Central memory CD4-positive, alpha-beta T cell (primary cell): ENCODE measurements around the gene SIGMAR1.

Source experiments
- DNase-seq: peaks from one replicate; pipeline ENCODE4 v3.0.0; 2022
- total RNA-seq, 3 experiments: gene quantifications; one replicate each; lab custom pipeline; 2026; lab: John Stamatoyannopoulos, UW

The SIGMAR1 gene
- 38.6 to 111 (median 64.5) reads per million in 3 experiments for total RNA-seq

GRCh38 chr9:34637356-34638137 lies at the start of gene SIGMAR1:
TSS of gene SIGMAR1 (minus strand) at chr9:34637787. CDS start at chr9:34637697, 90 bp downstream.
- peak; percentile 91 for DNase-seq

- no peak for DNase-seq
Observed at GRCh38 chr9:34686732-34687131, 49.1 kb upstream of the SIGMAR1 start.

GRCh38 chr9:34686231-34686630 lies 48.6 kb upstream of the SIGMAR1 start:
- DNase-seq: no peak

GRCh38 chr9:34685591-34685990 lies 48.0 kb upstream of the SIGMAR1 start:
- no peak for DNase-seq

GRCh38 chr9:34684816-34685215 lies 47.2 kb upstream of the SIGMAR1 start:
- DNase-seq: no peak

DNA sequence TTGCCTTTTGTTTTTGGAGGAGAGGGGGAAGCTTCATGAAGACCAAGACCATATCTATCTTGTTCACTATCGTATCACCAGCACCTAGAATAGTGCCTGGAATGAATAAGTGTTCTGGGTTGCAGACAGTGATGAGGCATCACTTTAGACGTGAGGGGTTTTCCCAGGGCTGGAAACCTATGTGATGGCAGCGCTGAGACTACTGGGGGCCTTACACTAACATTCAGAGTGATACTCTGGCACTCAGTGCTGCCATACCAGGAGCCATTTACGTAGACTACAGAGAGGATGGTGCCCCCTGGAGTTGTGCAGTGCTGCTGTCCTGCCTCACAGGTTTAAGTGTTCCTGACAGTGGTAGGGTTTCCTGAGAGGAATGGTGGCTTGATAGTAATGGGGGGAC lies 46.6 kb upstream of the SIGMAR1 start:
- no peak for DNase-seq

- no peak for DNase-seq
Observed at GRCh38 chr9:34675869-34676268, 38.3 kb upstream of the SIGMAR1 start.

DNA sequence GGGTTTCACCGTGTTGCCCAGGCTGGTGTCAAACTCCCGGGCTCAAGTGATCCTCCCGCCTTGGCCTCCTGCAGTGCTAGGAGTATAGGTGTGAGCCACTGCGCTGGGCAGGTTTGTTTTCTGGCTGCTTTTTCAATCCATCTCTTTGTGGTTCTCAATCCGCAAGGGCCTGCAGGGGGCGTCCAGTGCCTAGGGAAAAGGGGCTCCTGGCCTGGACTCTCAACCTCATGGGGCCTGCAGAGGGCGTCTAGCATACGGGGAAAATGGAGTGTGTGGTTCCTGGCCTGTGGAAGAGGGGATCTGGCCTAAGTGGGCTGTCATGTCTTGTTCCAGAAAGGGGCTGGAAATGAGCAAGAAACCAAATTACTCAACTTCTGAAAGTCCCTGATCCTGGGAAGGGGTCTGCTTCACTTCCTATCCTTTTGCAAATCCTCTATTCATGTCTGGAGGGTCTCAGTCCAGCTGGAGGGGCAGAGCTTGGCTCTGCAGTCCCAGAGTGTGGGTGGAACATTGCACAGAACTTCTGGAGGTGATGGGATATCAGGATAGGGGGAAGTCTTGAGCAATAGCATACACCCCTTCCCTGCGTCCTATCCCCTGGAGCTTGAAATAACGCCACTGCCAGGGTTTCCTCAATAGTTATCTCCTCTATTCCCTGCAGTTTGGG lies 37.6 kb upstream of the SIGMAR1 start:
- DNase-seq: no peak

DNA sequence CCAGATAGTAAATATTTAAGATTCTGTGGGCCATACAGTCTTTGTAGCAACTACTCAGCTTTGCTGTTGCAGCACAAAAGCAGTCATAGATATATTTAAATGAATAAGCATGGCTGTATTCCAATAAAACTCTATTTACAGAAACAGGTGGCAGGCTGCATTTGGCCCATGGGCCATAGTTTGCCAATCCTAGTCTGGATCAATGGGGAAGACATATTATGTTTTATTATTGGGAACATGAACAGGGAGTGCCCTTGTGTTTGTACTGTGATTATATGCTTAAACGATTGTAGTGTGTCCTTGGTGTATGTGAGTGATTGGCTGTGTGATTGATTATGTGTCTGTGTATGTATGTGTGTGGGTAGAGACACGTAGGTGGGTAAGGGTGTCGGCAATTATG lies 36.9 kb upstream of the SIGMAR1 start:
- no peak for DNase-seq

DNA sequence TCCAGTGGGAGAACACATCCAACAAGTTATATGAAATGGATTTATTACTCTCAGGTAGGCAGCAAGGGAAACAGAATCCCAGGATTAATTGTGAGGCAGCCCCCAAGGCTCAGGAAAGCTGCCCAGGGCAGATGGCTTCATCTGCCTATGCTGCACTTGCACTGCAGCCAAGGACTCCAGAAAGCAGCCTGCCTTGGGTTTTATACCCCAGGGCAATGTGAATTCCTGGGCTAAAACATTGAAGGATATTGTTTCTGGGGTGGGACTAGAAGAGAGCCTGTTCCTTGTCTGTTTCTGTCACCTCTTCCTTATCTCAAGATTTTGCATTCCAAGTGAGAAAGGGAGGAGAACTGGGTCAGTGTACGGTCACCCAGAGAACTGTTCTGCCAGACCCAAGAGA lies 33.7 kb upstream of the SIGMAR1 start:
- DNase-seq: no peak

DNA sequence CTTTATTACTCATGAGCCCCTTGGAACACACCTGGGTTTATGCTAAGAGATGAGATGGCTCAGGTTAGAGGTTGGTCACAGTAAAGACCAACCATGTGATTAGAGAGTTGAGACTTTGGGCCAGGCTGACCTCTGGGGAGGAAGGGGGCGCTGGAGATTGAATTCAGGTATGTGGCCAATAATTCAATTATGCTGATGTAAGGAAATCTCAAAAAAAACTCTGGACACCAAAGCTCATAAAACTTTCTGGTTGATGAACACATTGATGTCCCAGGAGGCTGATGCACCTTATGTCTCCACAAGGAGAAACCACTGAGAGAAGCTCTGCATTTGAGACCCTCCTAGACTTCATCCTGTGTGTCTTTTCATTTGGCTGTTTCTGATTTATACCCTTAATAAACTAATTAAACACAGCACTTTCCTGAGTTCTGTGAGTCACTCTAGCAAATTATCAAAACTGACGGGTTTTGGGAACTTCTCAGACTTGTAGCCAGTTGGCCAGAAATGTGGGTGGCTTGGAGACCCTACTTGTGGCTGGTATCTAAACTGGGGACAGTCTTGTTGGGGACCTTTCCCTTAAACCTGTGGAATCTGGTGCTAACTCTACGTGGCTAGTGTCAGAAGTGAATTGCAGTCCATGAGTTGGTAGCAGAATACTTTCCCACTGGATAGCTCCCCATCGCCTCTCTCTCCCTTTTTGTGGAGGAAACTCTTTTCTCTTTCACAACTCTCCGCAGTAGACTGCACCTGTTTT lies 32.4 kb upstream of the SIGMAR1 start:
- no peak for DNase-seq

GRCh38 chr9:34665381-34666250 lies 28.0 kb upstream of the SIGMAR1 start:
- DNase-seq: peak; percentile 88

GRCh38 chr9:34665067-34665380 lies 27.4 kb upstream of the SIGMAR1 start:
- DNase-seq: no peak

- DNase-seq: peak; percentile 66
Observed at GRCh38 chr9:34664281-34665066, 26.9 kb upstream of the SIGMAR1 start.

DNA sequence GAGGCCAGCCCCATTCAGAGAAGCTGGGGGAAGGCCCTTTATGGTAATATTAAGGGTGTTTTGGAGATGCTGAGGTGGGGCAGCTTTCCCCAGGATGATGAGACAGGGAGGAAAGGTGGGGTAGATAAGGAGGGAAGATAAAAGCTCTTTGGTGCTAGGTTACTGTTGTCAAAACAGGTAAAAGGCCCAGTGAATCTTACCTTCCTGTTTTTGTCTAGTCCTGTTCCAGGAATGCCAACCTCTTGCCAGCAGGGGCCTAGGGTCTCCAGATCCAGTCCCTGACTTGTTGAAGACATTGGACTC lies 25.7 kb upstream of the SIGMAR1 start:
- DNase-seq: peak; percentile 72

- DNase-seq: no peak
Observed at GRCh38 chr9:34662526-34663302, 25.1 kb upstream of the SIGMAR1 start, which contains the start of gene CCL27. TSS of gene CCL27 (minus strand) at chr9:34662657. CDS start at chr9:34662633, 24 bp downstream.

DNA sequence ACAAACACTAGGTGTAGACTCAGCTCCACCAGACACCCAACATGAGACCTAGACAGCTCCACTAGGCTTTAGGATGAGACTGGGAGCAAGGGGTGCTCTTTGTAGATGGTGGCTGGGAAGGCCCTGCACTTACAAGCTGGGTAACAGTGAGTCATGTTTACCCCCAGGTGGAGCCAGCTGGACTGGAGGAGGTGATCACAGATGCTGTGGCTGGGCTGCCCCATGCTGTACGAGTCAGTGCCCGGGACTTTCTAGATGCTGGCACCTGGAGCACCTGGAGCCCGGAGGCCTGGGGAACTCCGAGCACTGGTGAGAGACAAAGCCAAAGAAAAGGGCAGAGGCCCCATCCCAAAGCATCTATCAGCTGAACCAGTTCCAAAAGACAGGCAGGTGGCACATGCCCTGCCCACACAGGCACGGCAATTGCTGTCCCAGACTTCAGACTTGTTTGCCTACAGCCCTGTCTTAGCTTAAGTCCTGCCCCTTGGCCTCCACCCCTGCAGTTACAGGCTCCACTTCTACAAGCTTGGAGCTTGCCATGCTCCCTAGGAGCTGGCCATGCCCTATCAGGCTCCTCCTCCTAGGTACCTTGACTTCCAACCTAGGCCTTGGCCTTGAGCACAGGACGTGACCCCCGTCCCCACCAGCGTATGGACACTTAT lies 22.1 kb upstream of the SIGMAR1 start:
- DNase-seq: no peak

DNA sequence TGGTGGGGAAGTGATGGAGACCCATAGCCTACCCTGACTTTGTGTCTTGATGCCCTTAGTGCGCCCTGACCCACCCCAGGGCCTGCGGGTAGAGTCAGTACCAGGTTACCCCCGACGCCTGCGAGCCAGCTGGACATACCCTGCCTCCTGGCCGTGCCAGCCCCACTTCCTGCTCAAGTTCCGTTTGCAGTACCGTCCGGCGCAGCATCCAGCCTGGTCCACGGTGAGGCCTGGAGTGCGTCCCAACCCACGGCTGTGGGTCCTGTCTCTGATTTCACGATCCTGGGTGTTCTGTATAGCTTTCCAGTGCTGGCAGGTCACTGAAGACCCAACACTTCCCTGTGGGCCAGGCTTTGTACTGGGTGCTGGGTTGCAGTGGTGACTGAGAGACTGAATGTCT lies 20.9 kb upstream of the SIGMAR1 start:
- no peak for DNase-seq

DNA sequence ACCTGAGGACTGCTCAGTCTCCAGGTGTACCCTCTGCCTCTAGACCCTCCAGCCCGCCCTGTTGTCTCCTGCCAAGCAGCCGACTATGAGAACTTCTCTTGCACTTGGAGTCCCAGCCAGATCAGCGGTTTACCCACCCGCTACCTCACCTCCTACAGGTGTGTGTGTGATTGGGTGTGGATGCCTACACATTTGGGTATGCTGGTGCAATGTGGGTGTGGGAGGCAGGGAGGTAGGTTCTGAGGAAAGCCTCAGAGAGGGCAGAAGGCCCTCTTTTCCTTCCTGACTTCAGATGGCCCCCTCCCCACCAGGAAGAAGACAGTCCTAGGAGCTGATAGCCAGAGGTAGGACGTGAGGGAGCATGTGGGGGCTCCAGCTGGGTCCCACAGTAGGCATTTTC lies 19.4 kb upstream of the SIGMAR1 start:
- no peak for DNase-seq

- DNase-seq: no peak
Observed at GRCh38 chr9:34655394-34655793, 17.8 kb upstream of the SIGMAR1 start.
